NOMO-1 treated with DMSO at 0.1 percent for 48 hours (cell line): ENCODE results near the gene INAVA.
"Not testable (repeated sequence)": the region's sequence is repeated elsewhere in the genome, so short reads cannot be mapped to it uniquely, and the experiment has no call there.

Experiments
- DNase-seq: peaks from one replicate; lab custom pipeline; 2025; ENCODE audit not compliant: unreplicated experiment; lab: John Stamatoyannopoulos, UW

Gene INAVA

DNA sequence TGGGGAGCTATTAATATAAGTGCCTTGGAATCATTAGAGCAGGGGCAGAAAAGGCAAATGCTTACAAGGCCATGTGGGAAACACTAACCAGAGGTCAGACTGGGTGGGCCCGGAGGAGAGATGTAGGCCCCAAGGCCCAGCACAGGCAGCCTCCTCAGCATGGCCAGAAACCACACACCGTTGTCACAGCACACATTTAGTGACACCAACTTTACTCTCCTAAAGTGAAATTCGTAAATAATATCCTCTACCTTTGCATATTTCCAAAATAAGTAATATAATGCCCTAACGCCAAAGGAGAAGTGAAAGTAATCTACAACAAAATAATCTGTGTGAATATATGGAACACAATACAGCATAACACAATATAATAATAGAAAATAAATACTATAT is 66.2 kb downstream of the INAVA start:
- DNase-seq, result no peak

DNA sequence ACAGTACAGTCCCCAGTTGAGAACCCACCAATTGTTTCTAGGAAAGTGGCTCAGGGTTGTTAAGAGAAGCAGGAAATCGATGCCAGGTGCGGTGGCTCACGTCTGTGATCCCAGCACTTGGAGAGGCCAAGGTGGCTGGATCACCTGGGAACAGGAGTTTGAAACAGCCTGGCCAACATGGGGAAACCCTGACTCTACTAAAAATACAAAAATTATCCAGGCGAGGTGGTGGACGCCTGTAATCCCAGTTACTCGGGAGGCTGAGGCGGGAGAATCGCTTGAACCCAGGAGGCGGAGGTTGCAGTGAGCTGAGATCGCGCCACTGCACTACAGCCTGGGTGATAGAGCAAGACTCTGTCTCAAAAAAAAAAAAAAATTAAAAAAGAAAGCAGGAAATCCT is 67.5 kb downstream of the INAVA start:
- DNase-seq, result not testable (repeated sequence)

DNA sequence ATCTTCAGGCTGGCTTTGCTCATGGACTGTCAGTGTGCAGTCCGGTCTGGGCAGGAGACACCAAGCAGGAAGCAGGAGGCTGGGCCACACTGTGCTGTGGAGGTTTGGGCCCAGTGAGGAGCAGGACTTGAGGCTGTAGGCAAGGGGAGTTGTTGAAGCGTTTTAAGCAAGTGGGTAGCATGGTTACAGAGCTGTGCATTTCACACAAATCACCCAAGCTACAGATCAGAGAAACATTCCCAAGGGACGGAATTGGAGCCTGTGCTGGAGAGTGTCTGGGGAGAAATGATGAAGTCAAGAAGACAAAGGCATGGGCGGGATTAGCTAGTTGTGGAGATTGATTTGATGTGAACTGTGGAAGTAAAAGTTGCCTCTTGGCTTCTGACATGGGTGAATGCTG is 67.9 kb downstream of the INAVA start:
- no peak for DNase-seq

DNA sequence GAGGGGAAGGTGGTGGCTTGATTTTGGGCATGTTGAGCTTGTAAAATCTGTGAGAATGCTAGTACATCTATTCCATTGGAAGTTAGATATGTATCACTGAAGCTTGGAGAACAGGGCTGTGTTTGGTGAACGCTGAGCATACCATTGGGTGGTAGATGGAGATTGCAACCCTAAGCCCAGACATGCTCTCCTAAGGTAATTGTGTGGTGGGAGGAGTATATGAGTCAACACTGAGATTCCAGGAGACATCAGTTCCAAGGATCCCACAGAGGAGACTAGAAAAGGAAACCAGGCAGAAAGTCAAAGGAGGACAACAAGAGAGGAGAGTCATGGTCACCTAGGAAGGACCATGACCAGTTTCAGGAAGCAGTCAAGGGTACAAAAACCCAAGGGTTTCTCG is 68.4 kb downstream of the INAVA start:
- DNase-seq, result no peak

DNA sequence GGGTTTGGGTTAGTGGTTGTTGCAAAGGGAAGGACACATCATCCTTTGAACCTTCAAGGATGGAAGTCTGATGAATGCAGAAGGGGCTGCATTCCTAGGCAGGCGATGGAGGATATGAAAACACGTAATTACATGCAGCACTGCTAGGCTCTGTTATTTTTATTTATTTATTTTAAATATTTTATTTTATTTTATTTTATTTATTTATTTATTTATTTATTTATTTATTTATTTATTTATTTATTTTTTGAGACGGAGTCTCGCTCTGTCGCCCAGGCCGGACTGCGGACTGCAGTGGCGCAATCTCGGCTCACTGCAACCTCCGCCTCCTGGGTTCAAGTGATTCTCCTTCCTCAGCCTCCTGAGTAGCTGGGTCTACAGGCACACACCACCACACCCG is 69.2 kb downstream of the INAVA start:
- DNase-seq, result not testable (repeated sequence)
